PFSK-1 (cell line): ENCODE measurements around the gene TFCP2L1.

ENCODE experiments used
- FOXP2 ChIP-seq: optimal IDR thresholded peaks from 2 replicates; pipeline ENCODE3; 2011; ENCODE audit warnings: borderline replicate concordance, control low read depth, inconsistent platforms; ENCODE audit not compliant: insufficient read depth; ENCODE audit errors: extremely low read length, extremely low read depth
- POLR2AphosphoS5 ChIP-seq: IDR thresholded peaks from 2 replicates; pipeline ENCODE4 v1.6.1; 2012; ENCODE audit warnings: low read depth, mild to moderate bottlenecking, control low read depth, low read length, moderate library complexity
- SIN3A ChIP-seq: IDR thresholded peaks from 2 replicates; pipeline ENCODE4 v1.6.1; 2012; ENCODE audit warnings: mild to moderate bottlenecking, low read length, moderate library complexity, borderline replicate concordance; ENCODE audit not compliant: insufficient read depth
- TAF1 ChIP-seq: IDR thresholded peaks from 2 replicates; pipeline ENCODE4 v1.6.1; 2012; ENCODE audit warnings: low read length, control low read depth, borderline replicate concordance; ENCODE audit not compliant: insufficient read depth
- TF ChIP-seq, protein P1 (sequence below), 2 experiments: IDR thresholded peaks; 2 replicates each; pipeline versions ENCODE4 v1.6.1 to v1.8.0; 2011 to 2012; ENCODE audit warnings: low read depth in 2 of 2, low read length in 2 of 2, control low read depth in 1 of 2, inconsistent platforms in 1 of 2, mild to moderate bottlenecking in 1 of 2, moderate library complexity in 1 of 2; ENCODE audit not compliant: insufficient read depth in 1 of 2

Gene TFCP2L1

DNA sequence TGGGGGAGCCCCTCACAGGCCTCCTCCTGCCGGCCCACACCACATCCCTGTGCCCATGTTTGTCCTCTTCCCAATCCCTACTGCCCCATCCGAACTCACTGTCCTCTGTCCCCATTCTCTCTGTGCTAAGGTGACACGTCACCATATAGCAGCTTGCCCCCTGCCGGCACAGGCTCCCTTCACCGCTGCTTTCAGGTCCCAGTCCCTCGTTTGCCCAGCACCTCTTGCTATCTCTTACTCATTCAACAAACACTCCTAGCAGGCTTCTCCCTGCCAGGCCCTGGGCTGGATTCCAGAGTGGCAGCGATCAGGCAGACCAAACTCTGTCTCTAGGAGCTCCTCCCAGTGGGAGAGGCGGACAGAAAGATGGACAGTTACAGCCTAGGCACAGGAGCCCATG, 74.3 kb downstream of the TFCP2L1 start:
- TF ChIP-seq FOXP2, result no peak
- TF ChIP-seq, protein P1, sequence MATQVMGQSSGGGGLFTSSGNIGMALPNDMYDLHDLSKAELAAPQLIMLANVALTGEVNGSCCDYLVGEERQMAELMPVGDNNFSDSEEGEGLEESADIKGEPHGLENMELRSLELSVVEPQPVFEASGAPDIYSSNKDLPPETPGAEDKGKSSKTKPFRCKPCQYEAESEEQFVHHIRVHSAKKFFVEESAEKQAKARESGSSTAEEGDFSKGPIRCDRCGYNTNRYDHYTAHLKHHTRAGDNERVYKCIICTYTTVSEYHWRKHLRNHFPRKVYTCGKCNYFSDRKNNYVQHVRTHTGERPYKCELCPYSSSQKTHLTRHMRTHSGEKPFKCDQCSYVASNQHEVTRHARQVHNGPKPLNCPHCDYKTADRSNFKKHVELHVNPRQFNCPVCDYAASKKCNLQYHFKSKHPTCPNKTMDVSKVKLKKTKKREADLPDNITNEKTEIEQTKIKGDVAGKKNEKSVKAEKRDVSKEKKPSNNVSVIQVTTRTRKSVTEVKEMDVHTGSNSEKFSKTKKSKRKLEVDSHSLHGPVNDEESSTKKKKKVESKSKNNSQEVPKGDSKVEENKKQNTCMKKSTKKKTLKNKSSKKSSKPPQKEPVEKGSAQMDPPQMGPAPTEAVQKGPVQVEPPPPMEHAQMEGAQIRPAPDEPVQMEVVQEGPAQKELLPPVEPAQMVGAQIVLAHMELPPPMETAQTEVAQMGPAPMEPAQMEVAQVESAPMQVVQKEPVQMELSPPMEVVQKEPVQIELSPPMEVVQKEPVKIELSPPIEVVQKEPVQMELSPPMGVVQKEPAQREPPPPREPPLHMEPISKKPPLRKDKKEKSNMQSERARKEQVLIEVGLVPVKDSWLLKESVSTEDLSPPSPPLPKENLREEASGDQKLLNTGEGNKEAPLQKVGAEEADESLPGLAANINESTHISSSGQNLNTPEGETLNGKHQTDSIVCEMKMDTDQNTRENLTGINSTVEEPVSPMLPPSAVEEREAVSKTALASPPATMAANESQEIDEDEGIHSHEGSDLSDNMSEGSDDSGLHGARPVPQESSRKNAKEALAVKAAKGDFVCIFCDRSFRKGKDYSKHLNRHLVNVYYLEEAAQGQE (IDR thresholded peaks at IDR 0.05; ENCODE audit: insufficient read depth in 1 of 2, low read depth in 2 of 2, low read length in 2 of 2), result no peak
- TF ChIP-seq TAF1, result no peak
- no peak for TF ChIP-seq POLR2AphosphoS5
- no peak for TF ChIP-seq SIN3A

- TF ChIP-seq SIN3A (no peak), POLR2AphosphoS5 (no peak), FOXP2 (no peak)
These were observed 75.9 kb downstream of the TFCP2L1 start for GRCh38 chr2:121209014-121209610.

DNA sequence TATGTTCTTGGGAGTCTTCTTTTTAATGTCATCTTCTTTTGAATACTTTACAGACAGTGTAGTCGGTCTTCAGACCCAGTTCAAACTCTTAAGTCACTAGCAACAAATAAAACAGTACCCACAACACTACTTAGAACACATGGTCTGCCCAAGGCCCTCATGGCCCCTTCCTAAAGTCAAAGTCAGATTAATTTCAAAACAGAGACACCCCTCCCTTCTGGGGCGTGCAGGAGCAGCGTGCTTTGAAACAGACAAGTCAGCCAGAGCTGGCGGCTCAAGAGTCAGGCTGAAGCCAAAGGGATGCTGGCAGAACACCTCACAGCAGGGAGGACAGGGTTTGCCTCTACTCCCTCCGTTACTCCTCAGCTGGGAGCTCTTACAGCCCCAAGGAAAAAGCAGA, 77.5 kb downstream of the TFCP2L1 start:
- TF ChIP-seq TAF1, result no peak

GRCh38 chr2:121205321-121205942, 79.6 kb downstream of the TFCP2L1 start:
- TF ChIP-seq SIN3A (no peak), POLR2AphosphoS5 (no peak), TAF1 (no peak), FOXP2 (no peak)

- TF ChIP-seq TAF1 (no peak), SIN3A (no peak), FOXP2 (no peak), POLR2AphosphoS5 (no peak)
- TF ChIP-seq, protein P1 (IDR thresholded peaks at IDR 0.05; ENCODE audit: insufficient read depth in 1 of 2, low read depth in 2 of 2, low read length in 2 of 2), result no peak
These were observed 81.3 kb downstream of the TFCP2L1 start for GRCh38 chr2:121203591-121204249.

DNA sequence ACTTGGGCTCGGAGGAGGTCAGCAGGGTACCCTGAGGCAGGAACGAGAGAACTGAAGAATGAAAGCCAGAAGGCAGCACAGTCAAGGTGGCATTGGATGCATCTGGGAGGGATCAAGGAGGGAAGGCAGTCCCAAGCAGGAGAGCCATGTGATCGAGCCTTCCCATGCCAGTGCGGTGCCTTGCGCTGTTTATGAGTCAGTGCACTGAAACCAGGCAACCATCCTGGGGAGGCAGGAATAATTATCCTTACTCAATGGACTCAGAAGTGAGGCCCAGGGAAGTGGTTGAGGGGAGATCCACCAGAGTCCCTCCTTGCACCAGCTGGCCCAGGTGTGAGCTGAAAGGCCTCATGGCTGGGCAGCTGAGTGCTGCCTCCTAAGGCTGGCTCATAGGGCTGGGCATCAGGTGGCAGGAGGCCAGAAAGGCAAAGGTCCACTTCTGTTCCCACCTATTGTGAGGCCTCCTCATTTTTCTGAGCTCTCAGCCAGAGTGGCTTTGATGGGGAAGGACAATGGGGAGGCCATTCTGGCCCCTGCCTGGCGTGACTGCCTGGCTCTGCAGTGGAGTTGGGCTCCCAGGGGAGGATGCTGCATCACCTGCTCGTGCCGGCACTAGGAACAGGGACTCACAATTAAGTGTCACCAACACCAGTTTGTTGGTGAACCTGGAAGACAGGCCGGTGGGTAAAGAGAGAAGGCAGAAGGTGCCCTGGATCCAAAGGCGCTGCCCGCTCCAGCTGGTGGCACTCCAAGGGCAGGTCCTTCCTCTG, 82.3 kb downstream of the TFCP2L1 start:
- TF ChIP-seq TAF1 (no peak), FOXP2 (no peak), SIN3A (no peak), POLR2AphosphoS5 (no peak)
- TF ChIP-seq, protein P1 (IDR thresholded peaks at IDR 0.05; ENCODE audit: insufficient read depth in 1 of 2, low read depth in 2 of 2, low read length in 2 of 2), result no peak
